HEK293 (cell line): ENCODE results near the gene PCSK6.

Source experiments
- CTCF ChIA-PET: fragments of 350-600 bp; formaldehyde crosslinking; extraction: SDS; loops from one replicate; lab custom pipeline; 2021; ENCODE audit warnings: antibody characterized with exemption; lab: Yijun Ruan, JAX
- POLR2A ChIA-PET: fragments of 300-600 bp; formaldehyde crosslinking; extraction: SDS; loops from one replicate; lab custom pipeline; 2020; ENCODE audit warnings: antibody characterized with exemption, inconsistent platforms; lab: Yijun Ruan, JAX
- H3K27ac ChIP-seq: fragments of 200-500 bp; sonication (Bioruptor generic); 2 replicates; pipeline ENCODE4 v1.5.1; 2014; ENCODE audit warnings: low read depth, low read length, control low read depth, inconsistent platforms; ENCODE audit errors: extremely low read depth
- H3K36me3 ChIP-seq, 2 experiments: fragments of 200-500 bp in 1 of 2; sonication (Bioruptor generic) in 1 of 2; 1 replicate in 1 of 2; 2 replicates in 1 of 2; pipeline ENCODE4 v1.5.1; 2014 to 2017; ENCODE audit warnings: inconsistent platforms in 2 of 2, low read length in 2 of 2; ENCODE audit not compliant: control insufficient read depth in 2 of 2, insufficient read depth in 1 of 2
- H3K4me1 ChIP-seq: fragments of 200-500 bp; sonication (Bioruptor generic); 2 replicates; pipeline ENCODE4 v1.5.1; 2014; ENCODE audit warnings: mild to moderate bottlenecking, low read length, inconsistent platforms; ENCODE audit not compliant: control insufficient read depth, insufficient read depth
- H3K4me3 ChIP-seq: 2 replicates; pipeline ENCODE4 v1.5.1; 2011; ENCODE audit warnings: low read depth, mild to moderate bottlenecking, control low read depth, low read length, moderate library complexity
- H3K9me3 ChIP-seq: fragments of 200-500 bp; sonication (Bioruptor generic); 2 replicates; pipeline ENCODE4 v1.5.1; 2014; ENCODE audit warnings: low read depth, low read length, inconsistent platforms; ENCODE audit not compliant: control insufficient read depth, insufficient read depth
- KLF7 ChIP-seq: fragments of 450-650 bp; formaldehyde crosslinking; IDR thresholded peaks from 2 replicates; pipeline ENCODE4 v1.5.1; 2016; ENCODE audit warnings: missing biosample characterization, missing genetic modification characterization, borderline replicate concordance
- OSR2 ChIP-seq: fragments of 450-650 bp; formaldehyde crosslinking; IDR thresholded peaks from 2 replicates; pipeline ENCODE4 v1.5.1; 2016; ENCODE audit warnings: missing biosample characterization, missing genetic modification characterization
- RBAK ChIP-seq: fragments of 450-650 bp; formaldehyde crosslinking; IDR thresholded peaks from 2 replicates; pipeline ENCODE4 v1.5.1; 2016; ENCODE audit warnings: missing biosample characterization, missing genetic modification characterization
- REST ChIP-seq: fragments of 450-650 bp; formaldehyde crosslinking; IDR thresholded peaks from 2 replicates; pipeline ENCODE4 v1.5.1; 2016; ENCODE audit warnings: missing biosample characterization, missing genetic modification characterization
- SALL2 ChIP-seq: fragments of 450-650 bp; formaldehyde crosslinking; IDR thresholded peaks from 2 replicates; pipeline ENCODE4 v1.5.0; 2017; ENCODE audit warnings: missing biosample characterization, mild to moderate bottlenecking, missing genetic modification characterization, borderline replicate concordance
- ZBTB10 ChIP-seq: fragments of 450-650 bp; formaldehyde crosslinking; IDR thresholded peaks from 2 replicates; pipeline ENCODE4 v1.5.1; 2016; ENCODE audit warnings: missing biosample characterization, missing genetic modification characterization
- ZBTB21 ChIP-seq: fragments of 450-650 bp; formaldehyde crosslinking; IDR thresholded peaks from 2 replicates; pipeline ENCODE4 v1.5.1; 2017; ENCODE audit warnings: missing biosample characterization, missing genetic modification characterization
- ZBTB48 ChIP-seq: fragments of 450-650 bp; formaldehyde crosslinking; IDR thresholded peaks from 2 replicates; pipeline ENCODE4 v1.5.1; 2016; ENCODE audit warnings: missing biosample characterization, missing genetic modification characterization
- ZBTB7A ChIP-seq: fragments of 450-650 bp; formaldehyde crosslinking; IDR thresholded peaks from 2 replicates; pipeline ENCODE4 v1.5.1; 2016; ENCODE audit warnings: low read depth, missing biosample characterization, missing genetic modification characterization
- ZNF114 ChIP-seq: fragments of 450-650 bp; formaldehyde crosslinking; IDR thresholded peaks from 2 replicates; pipeline ENCODE4 v1.5.0; 2017; ENCODE audit warnings: missing biosample characterization, missing genetic modification characterization
- ZNF133 ChIP-seq: fragments of 450-650 bp; formaldehyde crosslinking; IDR thresholded peaks from 2 replicates; pipeline ENCODE4 v1.5.1; 2016; ENCODE audit warnings: missing biosample characterization, missing genetic modification characterization
- ZNF157 ChIP-seq: fragments of 450-650 bp; formaldehyde crosslinking; IDR thresholded peaks from 2 replicates; pipeline ENCODE4 v1.5.1; 2016; ENCODE audit warnings: missing biosample characterization, missing genetic modification characterization
- ZNF19 ChIP-seq: fragments of 450-650 bp; formaldehyde crosslinking; IDR thresholded peaks from 2 replicates; pipeline ENCODE4; 2016; ENCODE audit warnings: missing biosample characterization, missing genetic modification characterization, low read depth
- ZNF221 ChIP-seq: fragments of 450-650 bp; formaldehyde crosslinking; IDR thresholded peaks from 2 replicates; pipeline ENCODE4 v1.5.1; 2017; ENCODE audit warnings: missing biosample characterization, missing genetic modification characterization, borderline replicate concordance
- ZNF24 ChIP-seq: fragments of 450-650 bp; formaldehyde crosslinking; IDR thresholded peaks from 2 replicates; pipeline ENCODE4 v1.5.1; 2016; ENCODE audit warnings: missing biosample characterization, missing genetic modification characterization
- ZNF311 ChIP-seq: fragments of 450-650 bp; formaldehyde crosslinking; IDR thresholded peaks from 2 replicates; pipeline ENCODE4 v1.5.1; 2017; ENCODE audit warnings: missing biosample characterization, missing genetic modification characterization, borderline replicate concordance
- ZNF335 ChIP-seq: fragments of 450-650 bp; formaldehyde crosslinking; conservative IDR thresholded peaks from 2 replicates; pipeline ENCODE4 v1.5.1; 2016; ENCODE audit warnings: missing biosample characterization, missing genetic modification characterization
- ZNF423 ChIP-seq: fragments of 450-650 bp; formaldehyde crosslinking; IDR thresholded peaks from 2 replicates; pipeline ENCODE4 v1.5.1; 2016; ENCODE audit warnings: missing biosample characterization, missing genetic modification characterization
- ZNF501 ChIP-seq: fragments of 450-650 bp; formaldehyde crosslinking; IDR thresholded peaks from 2 replicates; pipeline ENCODE4 v1.5.1; 2016; ENCODE audit warnings: missing biosample characterization, missing genetic modification characterization
- ZNF549 ChIP-seq: fragments of 450-650 bp; IDR thresholded peaks from 2 replicates; pipeline ENCODE4 v1.5.1; 2018; ENCODE audit warnings: missing biosample characterization, missing genetic modification characterization, mild to moderate bottlenecking, inconsistent platforms, moderate library complexity
- ZNF600 ChIP-seq: fragments of 450-650 bp; formaldehyde crosslinking; IDR thresholded peaks from 2 replicates; pipeline ENCODE4 v1.5.1; 2016; ENCODE audit warnings: missing biosample characterization, missing genetic modification characterization
- ZNF670 ChIP-seq: fragments of 450-650 bp; formaldehyde crosslinking; IDR thresholded peaks from 2 replicates; pipeline ENCODE4 v1.5.1; 2016; ENCODE audit warnings: missing biosample characterization, missing genetic modification characterization, low read depth
- ZNF768 ChIP-seq: fragments of 450-650 bp; formaldehyde crosslinking; IDR thresholded peaks from 2 replicates; pipeline ENCODE4 v1.5.1; 2018; ENCODE audit warnings: missing biosample characterization, mild to moderate bottlenecking, missing genetic modification characterization
- TF ChIP-seq, protein P1 (sequence below): fragments of 450-650 bp; formaldehyde crosslinking; IDR thresholded peaks from 2 replicates; pipeline ENCODE4 v1.5.1; 2016; ENCODE audit warnings: missing biosample characterization, missing genetic modification characterization
- TF ChIP-seq, protein P2 (sequence below): fragments of 450-650 bp; formaldehyde crosslinking; IDR thresholded peaks from 2 replicates; pipeline ENCODE4 v1.5.1; 2016; ENCODE audit warnings: missing biosample characterization, missing genetic modification characterization

Gene PCSK6

DNA sequence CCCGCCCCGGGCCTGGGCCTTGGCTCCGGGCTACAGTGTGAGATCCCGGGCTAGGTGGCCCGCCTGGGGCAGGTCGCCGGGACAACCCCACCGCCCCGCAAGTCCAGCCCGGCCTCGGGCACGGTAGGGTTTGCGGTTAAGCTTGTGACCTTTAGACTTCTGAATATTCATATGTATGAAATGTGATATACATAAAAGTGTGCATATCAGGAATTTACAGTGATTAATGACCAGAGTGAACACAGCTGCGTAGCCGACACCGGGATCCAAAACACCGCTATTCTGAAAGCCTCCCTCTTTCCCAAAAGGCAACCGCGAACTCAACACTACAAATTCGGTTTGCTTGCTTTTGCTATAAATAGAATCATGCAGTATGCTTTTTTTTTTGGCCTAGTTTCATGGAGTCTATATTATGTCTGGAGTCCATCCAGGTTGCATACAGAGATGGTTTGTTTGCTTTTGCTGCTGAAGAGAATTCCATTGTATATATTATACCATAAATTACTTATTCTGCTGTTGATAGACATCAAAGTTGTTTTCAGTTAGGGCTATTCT lies 193.8 kb downstream of the PCSK6 start (continued):
- TF ChIP-seq ZNF221 (no peak), ZBTB48 (tag by site-specific recombination) (0 out of 2 replicates have a peak, but pooled peaks have one; percentile 27)
- TF ChIP-seq, protein P1, sequence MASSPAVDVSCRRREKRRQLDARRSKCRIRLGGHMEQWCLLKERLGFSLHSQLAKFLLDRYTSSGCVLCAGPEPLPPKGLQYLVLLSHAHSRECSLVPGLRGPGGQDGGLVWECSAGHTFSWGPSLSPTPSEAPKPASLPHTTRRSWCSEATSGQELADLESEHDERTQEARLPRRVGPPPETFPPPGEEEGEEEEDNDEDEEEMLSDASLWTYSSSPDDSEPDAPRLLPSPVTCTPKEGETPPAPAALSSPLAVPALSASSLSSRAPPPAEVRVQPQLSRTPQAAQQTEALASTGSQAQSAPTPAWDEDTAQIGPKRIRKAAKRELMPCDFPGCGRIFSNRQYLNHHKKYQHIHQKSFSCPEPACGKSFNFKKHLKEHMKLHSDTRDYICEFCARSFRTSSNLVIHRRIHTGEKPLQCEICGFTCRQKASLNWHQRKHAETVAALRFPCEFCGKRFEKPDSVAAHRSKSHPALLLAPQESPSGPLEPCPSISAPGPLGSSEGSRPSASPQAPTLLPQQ (tag by site-specific recombination), result no peak

GRCh38 chr15:101294731-101295606 lies 194.5 kb downstream of the PCSK6 start, which contains the start of gene SNRPA1:
TSS of gene SNRPA1 (minus strand) at chr15:101295248. CDS start at chr15:101295178, 70 bp downstream.
- H3K9me3 ChIP-seq, result no peaks in the 10 kb centered on the region
- H3K4me3 ChIP-seq, result peak within 1 kb of the TSS; percentile 64
- CTCF ChIA-PET, result interaction anchor here (0.7 to 7.4 kb wide), 3 partner anchors 286 to 389 kb away, joined by 3 to 64 read pairs (median 3); no protein-coding TSS in a partner anchor
- H3K27ac ChIP-seq, result peak within 1 kb of the TSS; percentile 95
- H3K4me1 ChIP-seq, result peaks cover 11% of the 10 kb centered on the region
- POLR2A ChIA-PET, result interaction anchor here (0.6 to 2.8 kb wide), 11 partner anchors 10 to 693 kb away, joined by 3 to 10 read pairs (median 5); partner anchors contain the start of genes ASB7, CHSY1, LINS1 and TARS3
- peaks cover 23 to 25% of the 10 kb centered on the region in 2 experiments for H3K36me3 ChIP-seq
- no peak for TF ChIP-seq SALL2
- TF ChIP-seq REST (tag by site-specific recombination), result 0 out of 2 replicates have a peak, but pooled peaks have one; percentile 24
- TF ChIP-seq ZNF670 (tag by site-specific recombination), result no peak
- peak; percentile 96 for TF ChIP-seq ZBTB10 (tag by site-specific recombination)
- TF ChIP-seq ZNF768 (tag by site-specific recombination), result no peak
- no peak for TF ChIP-seq ZNF549
- TF ChIP-seq ZNF133 (tag by site-specific recombination), result no peak
- peak; percentile 79 for TF ChIP-seq ZNF501
- no peak for TF ChIP-seq ZBTB21 (tag by site-specific recombination)
- no peak for TF ChIP-seq ZNF423
- no peak for TF ChIP-seq RBAK
- peak; percentile 86 for TF ChIP-seq ZNF335 (tag by site-specific recombination)
- TF ChIP-seq KLF7 (tag by site-specific recombination), result peak; percentile 50; the same call in 1 of the 2 replicates
- no peak for TF ChIP-seq ZNF114
- TF ChIP-seq ZNF311 (tag by site-specific recombination), result no peak
- peak; percentile 31; the same call in 1 of the 2 replicates for TF ChIP-seq ZNF24
- TF ChIP-seq, protein P2, sequence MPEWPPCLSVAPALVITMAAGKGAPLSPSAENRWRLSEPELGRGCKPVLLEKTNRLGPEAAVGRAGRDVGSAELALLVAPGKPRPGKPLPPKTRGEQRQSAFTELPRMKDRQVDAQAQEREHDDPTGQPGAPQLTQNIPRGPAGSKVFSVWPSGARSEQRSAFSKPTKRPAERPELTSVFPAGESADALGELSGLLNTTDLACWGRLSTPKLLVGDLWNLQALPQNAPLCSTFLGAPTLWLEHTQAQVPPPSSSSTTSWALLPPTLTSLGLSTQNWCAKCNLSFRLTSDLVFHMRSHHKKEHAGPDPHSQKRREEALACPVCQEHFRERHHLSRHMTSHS, result no peak
- peak; percentile 98 for TF ChIP-seq ZNF600 (tag by site-specific recombination)
- 0 out of 2 replicates have a peak, but pooled peaks have one; percentile 52 for TF ChIP-seq ZBTB7A (tag by site-specific recombination)
- no peak for TF ChIP-seq OSR2
- no peak for TF ChIP-seq ZNF19 (tag by site-specific recombination)
- no peak for TF ChIP-seq ZNF157 (tag by site-specific recombination)
